ENCODE measurements around the gene ACP6.

ACP6 gene

GRCh38 chr1:147717706-147718097 is 47.4 kb upstream of the ACP6 start:
- no peaks in the 10 kb centered on the region for H3K79me2 ChIP-seq (ENCODE audit: insufficient read depth, low read length)
- no peak for DNase-seq
- peaks cover 6% of the 10 kb centered on the region for H3K27me3 ChIP-seq (ENCODE audit: insufficient read depth, low read length, poor library complexity)
- peaks cover 9% of the 10 kb centered on the region for H3K9me3 ChIP-seq (ENCODE audit: insufficient read depth, low read length, severe bottlenecking)
- no peaks in the 10 kb centered on the region for H3K4me1 ChIP-seq (ENCODE audit: insufficient read depth, low read length)
- no peak for ATAC-seq (ENCODE audit: insufficient read depth, low read depth)
- H4K20me1 ChIP-seq (ENCODE audit: insufficient read depth, low read length), result no peaks in the 10 kb centered on the region
- H3K36me3 ChIP-seq (ENCODE audit: insufficient read depth, low read length), result no peaks in the 10 kb centered on the region
- H2AFZ ChIP-seq (ENCODE audit: low read depth, low read length), result no peak overlapping the region
- no peak overlapping the region for H3K4me3 ChIP-seq (ENCODE audit: low read depth in 1 of 2, low read length in 2 of 2)
- no peak for TF ChIP-seq EZH2 (IDR thresholded peaks at IDR 0.05; ENCODE audit: borderline replicate concordance, low read depth, low read length, severe bottlenecking)
- TF ChIP-seq, protein P1, sequence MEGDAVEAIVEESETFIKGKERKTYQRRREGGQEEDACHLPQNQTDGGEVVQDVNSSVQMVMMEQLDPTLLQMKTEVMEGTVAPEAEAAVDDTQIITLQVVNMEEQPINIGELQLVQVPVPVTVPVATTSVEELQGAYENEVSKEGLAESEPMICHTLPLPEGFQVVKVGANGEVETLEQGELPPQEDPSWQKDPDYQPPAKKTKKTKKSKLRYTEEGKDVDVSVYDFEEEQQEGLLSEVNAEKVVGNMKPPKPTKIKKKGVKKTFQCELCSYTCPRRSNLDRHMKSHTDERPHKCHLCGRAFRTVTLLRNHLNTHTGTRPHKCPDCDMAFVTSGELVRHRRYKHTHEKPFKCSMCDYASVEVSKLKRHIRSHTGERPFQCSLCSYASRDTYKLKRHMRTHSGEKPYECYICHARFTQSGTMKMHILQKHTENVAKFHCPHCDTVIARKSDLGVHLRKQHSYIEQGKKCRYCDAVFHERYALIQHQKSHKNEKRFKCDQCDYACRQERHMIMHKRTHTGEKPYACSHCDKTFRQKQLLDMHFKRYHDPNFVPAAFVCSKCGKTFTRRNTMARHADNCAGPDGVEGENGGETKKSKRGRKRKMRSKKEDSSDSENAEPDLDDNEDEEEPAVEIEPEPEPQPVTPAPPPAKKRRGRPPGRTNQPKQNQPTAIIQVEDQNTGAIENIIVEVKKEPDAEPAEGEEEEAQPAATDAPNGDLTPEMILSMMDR (IDR thresholded peaks at IDR 0.05; ENCODE audit: borderline replicate concordance, extremely low read depth, low read length, poor library complexity, severe bottlenecking), result no peak
- H3K9ac ChIP-seq (ENCODE audit: low read depth, low read length), result no peak overlapping the region
- H3K27ac ChIP-seq (ENCODE audit: low read length), result no peak overlapping the region
- no peak overlapping the region for H3K4me2 ChIP-seq (ENCODE audit: insufficient read depth, low read length)

GRCh38 chr1:147717051-147717705 is 46.9 kb upstream of the ACP6 start:
- Histone ChIP-seq H2AFZ (ENCODE audit: low read depth, low read length) (no peak overlapping the region), H3K4me1 (ENCODE audit: insufficient read depth, low read length) (no peaks in the 10 kb centered on the region), H3K4me2 (ENCODE audit: insufficient read depth, low read length) (no peak overlapping the region), H3K79me2 (ENCODE audit: insufficient read depth, low read length) (no peaks in the 10 kb centered on the region), H3K27me3 (ENCODE audit: insufficient read depth, low read length, poor library complexity) (peaks cover 6% of the 10 kb centered on the region), H3K9ac (ENCODE audit: low read depth, low read length) (no peak overlapping the region), H3K27ac (ENCODE audit: low read length) (no peak overlapping the region), H3K9me3 (ENCODE audit: insufficient read depth, low read length, severe bottlenecking) (peaks cover 9% of the 10 kb centered on the region), H3K36me3 (ENCODE audit: insufficient read depth, low read length) (no peaks in the 10 kb centered on the region), H3K4me3 (ENCODE audit: low read depth in 1 of 2, low read length in 2 of 2) (no peak overlapping the region), H4K20me1 (ENCODE audit: insufficient read depth, low read length) (no peaks in the 10 kb centered on the region)
- DNase-seq, result no peak
- TF ChIP-seq, protein P1 (IDR thresholded peaks at IDR 0.05; ENCODE audit: borderline replicate concordance, extremely low read depth, low read length, poor library complexity, severe bottlenecking), result no peak
- no peak for TF ChIP-seq EZH2 (IDR thresholded peaks at IDR 0.05; ENCODE audit: borderline replicate concordance, low read depth, low read length, severe bottlenecking)
- ATAC-seq (ENCODE audit: insufficient read depth, low read depth), result no peak

DNA sequence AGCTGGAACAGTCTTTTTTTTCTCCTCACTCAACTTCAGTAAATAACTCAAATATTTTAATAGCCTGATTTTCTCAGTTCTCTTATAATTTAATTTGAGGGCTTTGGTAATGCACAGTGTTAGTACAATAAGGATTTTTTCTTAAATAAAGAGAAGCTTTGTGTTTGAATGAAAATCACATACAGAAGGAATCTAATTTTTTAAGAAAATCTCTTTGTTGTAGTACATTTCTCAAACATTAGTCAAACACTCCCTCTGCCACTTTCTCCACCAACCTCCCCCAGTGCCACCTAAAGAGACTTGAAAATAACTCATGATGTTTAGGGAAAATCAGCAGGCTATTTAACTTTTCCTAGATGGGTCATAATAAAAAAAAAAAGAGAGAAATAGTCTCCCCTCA is 42.3 kb upstream of the ACP6 start:
- H3K9ac ChIP-seq (ENCODE audit: low read depth, low read length), result no peak overlapping the region

More for the DNA sequence above, 42.3 kb upstream of the ACP6 start:
- Histone ChIP-seq H3K4me3 (ENCODE audit: low read depth in 1 of 2, low read length in 2 of 2) (no peak overlapping the region), H3K79me2 (ENCODE audit: insufficient read depth, low read length) (no peaks in the 10 kb centered on the region), H3K4me2 (ENCODE audit: insufficient read depth, low read length) (no peak overlapping the region), H3K4me1 (ENCODE audit: insufficient read depth, low read length) (no peaks in the 10 kb centered on the region), H3K27me3 (ENCODE audit: insufficient read depth, low read length, poor library complexity) (peaks cover 6% of the 10 kb centered on the region), H3K9me3 (ENCODE audit: insufficient read depth, low read length, severe bottlenecking) (no peaks in the 10 kb centered on the region), H3K36me3 (ENCODE audit: insufficient read depth, low read length) (no peaks in the 10 kb centered on the region), H3K27ac (ENCODE audit: low read length) (no peak overlapping the region), H4K20me1 (ENCODE audit: insufficient read depth, low read length) (no peaks in the 10 kb centered on the region), H2AFZ (ENCODE audit: low read depth, low read length) (no peak overlapping the region)
- ATAC-seq (ENCODE audit: insufficient read depth, low read depth) (no peak), DNase-seq (no peak)
- TF ChIP-seq, protein P1 (IDR thresholded peaks at IDR 0.05; ENCODE audit: borderline replicate concordance, extremely low read depth, low read length, poor library complexity, severe bottlenecking), result no peak
- TF ChIP-seq EZH2 (IDR thresholded peaks at IDR 0.05; ENCODE audit: borderline replicate concordance, low read depth, low read length, severe bottlenecking), result no peak

Data from DND-41 (cell line).